Activated naive CD4-positive, alpha-beta T cell treated with anti-CD3 and anti-CD28 coated beads, Interleukin-2, amount 50 U/mL, for 24 hours (primary cell): ENCODE data around the gene PKNOX1.
"Not testable (repeated sequence)": the region's sequence is repeated elsewhere in the genome, so short reads cannot be mapped to it uniquely, and the experiment has no call there.

Source experiments
- H3K27ac Mint-ChIP-seq: one replicate; pipeline ENCODE4 v1.8.0; 2021; ENCODE audit warnings: mild to moderate bottlenecking, mixed read lengths
- H3K27me3 Mint-ChIP-seq: one replicate; pipeline ENCODE4 v1.8.0; 2021; ENCODE audit warnings: mixed read lengths
- H3K36me3 Mint-ChIP-seq: one replicate; pipeline ENCODE4 v1.8.0; 2021; ENCODE audit warnings: mixed read lengths
- H3K4me1 Mint-ChIP-seq: one replicate; pipeline ENCODE4 v1.8.0; 2021; ENCODE audit warnings: mixed read lengths
- H3K4me3 Mint-ChIP-seq: one replicate; pipeline ENCODE4 v1.8.0; 2021; ENCODE audit warnings: mild to moderate bottlenecking, mixed read lengths
- H3K9me3 Mint-ChIP-seq: one replicate; pipeline ENCODE4 v1.8.0; 2021; ENCODE audit warnings: mixed read lengths

The PKNOX1 gene

GRCh38 chr21:43076023-43076637 lies 101.8 kb downstream of the PKNOX1 start:
- H3K9me3 Mint-ChIP-seq, H3K36me3 Mint-ChIP-seq, H3K27ac Mint-ChIP-seq, H3K4me3 Mint-ChIP-seq, H3K27me3 Mint-ChIP-seq, H3K4me1 Mint-ChIP-seq: not testable (repeated sequence)

DNA sequence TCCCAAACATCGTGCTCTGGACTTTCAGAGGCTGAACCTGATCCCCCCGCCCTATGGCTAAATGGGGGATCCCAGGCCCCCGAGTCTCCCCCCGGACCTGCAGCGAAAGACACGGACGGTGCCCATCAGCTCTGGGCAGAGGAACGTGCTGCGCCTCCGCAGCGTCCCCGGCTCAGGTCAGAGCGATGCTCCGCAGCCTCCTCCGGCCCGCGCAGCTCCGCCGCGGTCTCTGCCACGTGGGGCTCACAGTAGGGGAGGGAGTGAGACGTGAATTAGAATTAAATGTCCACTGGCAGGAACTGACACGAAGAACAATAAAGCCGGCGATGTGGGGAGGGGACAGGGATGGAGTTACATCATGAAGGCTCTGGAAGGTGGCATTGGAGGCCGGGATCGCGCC lies 102.3 kb downstream of the PKNOX1 start:
- H3K4me3 Mint-ChIP-seq, H3K27me3 Mint-ChIP-seq, H3K4me1 Mint-ChIP-seq, H3K36me3 Mint-ChIP-seq, H3K9me3 Mint-ChIP-seq, H3K27ac Mint-ChIP-seq: not testable (repeated sequence)

DNA sequence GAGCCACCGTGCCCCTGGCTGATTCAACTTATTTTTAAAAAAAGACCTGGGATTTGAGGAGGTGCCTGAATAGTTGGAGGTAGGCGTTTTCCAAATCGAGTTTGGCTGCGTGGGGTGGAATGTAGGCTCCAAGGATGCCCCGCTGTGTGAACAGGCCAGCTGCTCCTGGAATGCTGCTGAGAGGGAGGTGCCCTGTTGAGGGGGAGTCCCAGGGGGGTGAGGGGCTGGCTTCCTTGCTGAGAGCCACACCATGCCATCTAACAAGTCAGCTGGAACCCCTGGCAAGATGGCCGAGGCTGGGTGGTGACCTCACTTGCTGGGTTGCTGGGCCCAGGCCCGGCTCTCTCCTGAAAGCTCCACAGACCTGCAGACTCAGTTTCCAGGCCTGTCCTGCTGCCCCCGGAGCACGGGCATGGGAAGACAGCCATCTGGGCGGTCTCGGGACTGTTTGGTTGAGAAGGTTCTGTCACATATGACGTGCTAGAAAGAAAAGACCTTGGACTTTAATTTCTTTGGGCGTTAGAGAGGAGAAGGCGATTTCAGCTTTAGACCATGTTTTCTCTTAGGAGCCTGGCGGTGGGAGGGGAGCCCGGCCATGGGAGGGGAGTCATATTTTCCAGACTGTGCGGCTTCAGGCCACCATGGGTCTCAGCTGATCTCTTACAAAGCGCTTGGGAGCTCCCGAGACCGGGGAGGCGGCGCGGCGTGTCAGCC lies 108.4 kb downstream of the PKNOX1 start:
- H3K9me3 Mint-ChIP-seq, H3K4me3 Mint-ChIP-seq, H3K36me3 Mint-ChIP-seq, H3K27me3 Mint-ChIP-seq, H3K27ac Mint-ChIP-seq, H3K4me1 Mint-ChIP-seq: not testable (repeated sequence)
